GM12878 (cell line): Measurements from ENCODE around the gene HOTAIR. TPM values are rescaled to one million over a fixed set of nuclear protein-coding genes. Genes with fewer than 3 reads are reported as not detected.

Source experiments
- ATAC-seq: fragments of 200-7000 bp; cut with Tn5 transposase; 3 replicates; pipeline ENCODE4 v1.9.1; 2020; ENCODE audit warnings: mild to moderate bottlenecking, moderate library complexity
- BruUV-seq: library from RNA; stranded (reverse); fragments of 400-500 nt; replicated peaks from 2 replicates; lab custom pipeline; 2021; lab: Mats Ljungman, UMichigan
- CTCF ChIA-PET: fragments of 300-600 bp; sonication (Branson Sonifier 250); formaldehyde crosslinking; extraction: SDS; loops from one replicate; lab custom pipeline; 2021; ENCODE audit warnings: inconsistent platforms; lab: Yijun Ruan, JAX
- POLR2A ChIA-PET: fragments of 350-600 bp; formaldehyde crosslinking; extraction: SDS; loops from one replicate; lab custom pipeline; 2021; ENCODE audit warnings: inconsistent platforms; lab: Charles Lee
- RAD21 ChIA-PET: fragments of 300-600 bp; sonication (Branson Sonifier 250); formaldehyde crosslinking; loops from one replicate; lab custom pipeline; 2023; ENCODE audit warnings: antibody characterized with exemption; ENCODE audit not compliant: unreplicated experiment; lab: Charles Lee
- SMC1A ChIA-PET: fragments of 300-600 bp; sonication (Branson Sonifier 250); formaldehyde crosslinking; loops from one replicate; lab custom pipeline; 2023; ENCODE audit not compliant: unreplicated experiment, uncharacterized antibody; lab: Charles Lee
- DNase-seq: peaks from one replicate; pipeline ENCODE4 v3.0.0-alpha.2; 2011; ENCODE audit warnings: low read depth, low spot score
- FAIRE-seq: peaks from 3 replicates; lab custom pipeline; 2011; peaks lifted over from hg19 to GRCh38; lab: Jason Lieb, UNC
- H2AFZ ChIP-seq: 2 replicates; pipeline ENCODE4 v1.6.0; 2011; ENCODE audit warnings: low read depth, low read length, control low read depth; ENCODE audit not compliant: control insufficient read depth
- H3K27ac ChIP-seq: 2 replicates; pipeline ENCODE4 v1.5.1; 2011; ENCODE audit warnings: control low read depth; ENCODE audit not compliant: control insufficient read depth, insufficient read depth
- H3K27me3 ChIP-seq, 2 experiments: replicated peaks in 1 of 2; 2 replicates each; pipeline versions ENCODE4 v1.6.0 to v1.6.1; 2011; ENCODE audit warnings: low read length in 1 of 2; ENCODE audit not compliant: control insufficient read depth in 2 of 2, insufficient read depth in 2 of 2
- H3K36me3 ChIP-seq, 2 experiments: 2 replicates each; pipeline ENCODE4 v1.5.1; 2011; ENCODE audit warnings: low read length in 1 of 2; ENCODE audit not compliant: control insufficient read depth in 2 of 2, insufficient read depth in 2 of 2
- H3K4me1 ChIP-seq: 2 replicates; pipeline ENCODE4 v1.6.1; 2011; ENCODE audit warnings: mild to moderate bottlenecking, low read length, moderate library complexity, mixed read lengths; ENCODE audit not compliant: control insufficient read depth, insufficient read depth
- H3K4me2 ChIP-seq: 2 replicates; pipeline ENCODE4 v1.6.0; 2011; ENCODE audit warnings: control low read depth; ENCODE audit not compliant: control insufficient read depth, insufficient read depth
- H3K4me3 ChIP-seq: fragments of 200-600 bp; sonication (generic); 2 replicates; pipeline ENCODE4 v1.5.1; 2016
- H3K79me2 ChIP-seq: 2 replicates; pipeline ENCODE4 v1.6.0; 2011; ENCODE audit warnings: low read length; ENCODE audit not compliant: control insufficient read depth, insufficient read depth
- H3K9ac ChIP-seq: 2 replicates; pipeline ENCODE4 v1.8.0; 2011; ENCODE audit warnings: low read length, control low read depth, mixed read lengths; ENCODE audit not compliant: control insufficient read depth, insufficient read depth
- H3K9me3 ChIP-seq: replicated peaks from 3 replicates; pipeline ENCODE4 v1.5.1; 2011; ENCODE audit warnings: mild to moderate bottlenecking, low read length; ENCODE audit not compliant: control insufficient read depth, insufficient read depth
- H4K20me1 ChIP-seq: 2 replicates; pipeline ENCODE4 v1.6.0; 2011; ENCODE audit not compliant: control insufficient read depth, insufficient read depth
- BACH1 ChIP-seq: fragments of 450-650 bp; IDR thresholded peaks from 2 replicates; pipeline ENCODE4 v1.6.1; 2017; ENCODE audit warnings: mild to moderate bottlenecking, borderline replicate concordance
- EED ChIP-seq: sonication (generic); IDR thresholded peaks from 2 replicates; pipeline ENCODE4 v1.6.1; 2016; ENCODE audit warnings: antibody characterized with exemption, low read depth
- ESRRA ChIP-seq: IDR thresholded peaks from 2 replicates; pipeline ENCODE4 v1.6.1; 2012; ENCODE audit warnings: mild to moderate bottlenecking, low read length, improper control_type of control experiment
- FOXK2 ChIP-seq: fragments of 450-650 bp; IDR thresholded peaks from 2 replicates; pipeline ENCODE4 v1.6.1; 2017; ENCODE audit warnings: mild to moderate bottlenecking, moderate library complexity
- NR2F1 ChIP-seq: fragments of 450-650 bp; conservative IDR thresholded peaks from 2 replicates; pipeline ENCODE4 v1.6.1; 2017; ENCODE audit warnings: mild to moderate bottlenecking
- NRF1 ChIP-seq: conservative IDR thresholded peaks from 2 replicates; pipeline ENCODE4 v1.6.1; 2011; ENCODE audit warnings: mild to moderate bottlenecking, low read depth, low read length, improper control_type of control experiment
- PKNOX1 ChIP-seq: fragments of 450-650 bp; IDR thresholded peaks from 2 replicates; pipeline ENCODE4 v1.6.1; 2016; ENCODE audit warnings: mild to moderate bottlenecking
- POLR2AphosphoS2 ChIP-seq: IDR thresholded peaks from 2 replicates; pipeline ENCODE4 v1.6.1; 2011; ENCODE audit warnings: low read depth, mild to moderate bottlenecking, low read length, improper control_type of control experiment, moderate library complexity
- POLR2AphosphoS5 ChIP-seq: IDR thresholded peaks from 2 replicates; pipeline ENCODE4 v1.6.1; 2011; ENCODE audit warnings: mild to moderate bottlenecking, low read length, inconsistent platforms
- RAD51 ChIP-seq: fragments of 450-650 bp; IDR thresholded peaks from 2 replicates; pipeline ENCODE4 v1.6.1; 2016; ENCODE audit warnings: moderate library complexity, mild to moderate bottlenecking, inconsistent platforms
- WGBS: methylation state at CpG from one replicate; pipeline ENCODE4 v1.1.6; 2016; ENCODE audit warnings: low lambda C conversion rate; ENCODE audit not compliant: insufficient replicate concordance, insufficient coverage; ENCODE audit errors: missing lambda C conversion rate; 5-methylcytosine and 5-hydroxymethylcytosine counted together
- in situ Hi-C: fragments of 300-500 bp; cut with MboI; formaldehyde crosslinking; loops from 9 replicates; pipeline ENCODE4 v1.14.3; 2018; ENCODE audit warnings: mixed read lengths
- intact Hi-C: fragments of 100-400 bp; cut with micrococcal nuclease; formaldehyde crosslinking; loops from one replicate; pipeline ENCODE4 v1.14.2; 2022; ENCODE audit not compliant: unreplicated experiment
- polyA plus RNA-seq, 11 experiments: library from polyadenylated mRNA; depleted of rRNA in 4 of 11; unstranded in 6 of 11; stranded (reverse) in 5 of 11; fragments of >200 nt; fragmentation: Nextera tagmentation in 4 of 11; fragmentation: Illumina TruSeq in 1 of 11; extraction: Ambion mirVana in 4 of 11; extraction: Trizol in 1 of 11; gene quantifications; 1 replicate in 1 of 11; 2 replicates in 10 of 11; pipeline versions ENCODE4 v1.2.1 to v1.2.3, GENCODE V29; 2011 to 2016; ENCODE audit warnings: inconsistent platforms in 2 of 11, missing spikeins in 2 of 11, low read depth in 1 of 11
- total RNA-seq, 4 experiments: library from RNA; depleted of rRNA in 3 of 4; stranded (reverse); fragments of >200 nt in 3 of 4; fragmentation: Illumina TruSeq in 1 of 4; extraction: Trizol in 1 of 4; gene quantifications; 2 replicates each; pipeline versions ENCODE4 v1.2.1 to v1.2.3, GENCODE V29; 2013 to 2021

Gene HOTAIR
- total and polyA plus RNA-seq, 10 of the 15 experiments (the other 5 are each of a cell fraction or from before 2014, with no cell fraction given), result not detected

GRCh38 chr12:53991077-53991460 lies 16.3 kb upstream of the HOTAIR start:
- Histone ChIP-seq H3K79me2 (no peaks in the 10 kb centered on the region), H4K20me1 (peaks cover 3% of the 10 kb centered on the region; the same call in 1 of the 2 replicates), H3K4me2 (no peak overlapping the region), H2AFZ (no peak overlapping the region), H3K27ac (no peak overlapping the region), H3K4me3 (no peak overlapping the region), H3K9ac (no peak overlapping the region), H3K4me1 (peaks cover 13% of the 10 kb centered on the region), H3K27me3 (peaks cover 29 to 57% of the 10 kb centered on the region in 2 experiments), H3K36me3 (no peaks in the 10 kb centered on the region), H3K9me3 (no peaks in the 10 kb centered on the region)
- WGBS, result under 1% methylated on average over 8 of the region's 8 CpGs
- no TSS peak for BruUV-seq
- SMC1A ChIA-PET, result interaction anchor here (0.6 to 1.5 kb wide), 4 partner anchors 10 to 234 kb away, joined by 3 to 5 read pairs (median 4); no protein-coding TSS in a partner anchor
- TF ChIP-seq ESRRA (no peak), NRF1 (no peak), POLR2AphosphoS5 (no peak), PKNOX1 (no peak), POLR2AphosphoS2 (no peak), FOXK2 (no peak), RAD51 (no peak), NR2F1 (no peak), BACH1 (no peak), EED (no peak)
- POLR2A ChIA-PET, result interaction anchor here (0.7 kb wide), 1 partner anchor 9 kb away, joined by 5 read pairs; the partner anchor contains the start of gene HOXC9
- in situ Hi-C loops (no loop called here), intact Hi-C loops (no loop called here)
- CTCF ChIA-PET, result interaction anchor here (0.6 to 2.8 kb wide), 12 partner anchors 13 to 248 kb away, joined by 3 to 10 read pairs (median 4); no protein-coding TSS in a partner anchor
- ATAC-seq (no peak), DNase-seq (no peak), FAIRE-seq (no peak)
- RAD21 ChIA-PET, result interaction anchor here (0.6 to 2.1 kb wide), 7 partner anchors 9 to 380 kb away, joined by 3 to 7 read pairs (median 4); partner anchors contain the start of gene HOXC9
